ENCODE results near the gene NFE2L1. TPM values are rescaled to one million over a fixed set of nuclear protein-coding genes. Genes with fewer than 3 reads are reported as not detected.

Gene NFE2L1
- total and polyA plus RNA-seq, 12 donors = 62.0 to 432 (median 245) TPM

GRCh38 chr17:48021934-48022333, 26.2 kb upstream of the NFE2L1 start:
- Histone ChIP-seq H3K4me3 (no peak overlapping the region), H3K9me3 (replicated peaks in 1 of 3) (no peaks in the 10 kb centered on the region), H3K36me3 (replicated peaks in 1 of 2) (no peaks in the 10 kb centered on the region), H3K4me1 (replicated peaks in 1 of 2) (peaks cover 30 to 36% of the 10 kb centered on the region in 2 donors), H3K27ac (no peak overlapping the region), H3K27me3 (no peaks in the 10 kb centered on the region)
- intact Hi-C loops (cut with DNase I) = loop anchor here in 1 of 2 donors (10.0 kb wide), 1 partner anchor 593 kb away; the partner anchor contains the start of genes HOXB7 and HOXB8
- DNase-seq = no peak
- no peak for TF ChIP-seq POLR2A (IDR thresholded peaks at IDR 0.05)
- no peak for TF ChIP-seq CTCF (IDR thresholded peaks at IDR 0.05)
- WGBS, 4 donors = 46 to 64% (median 51%) methylated on average over 5 of the region's 5 CpGs

GRCh38 chr17:48022901-48023300, 25.3 kb upstream of the NFE2L1 start:
- Histone ChIP-seq H3K4me3 (no peak overlapping the region), H3K27me3 (no peaks in the 10 kb centered on the region), H3K4me1 (replicated peaks in 1 of 2) (peaks cover 30 to 37% of the 10 kb centered on the region in 2 donors), H3K27ac (peak overlapping the region in 1 of 5 donors; percentile 85), H3K36me3 (replicated peaks in 1 of 2) (no peaks in the 10 kb centered on the region), H3K9me3 (replicated peaks in 1 of 3) (no peaks in the 10 kb centered on the region)
- TF ChIP-seq CTCF (IDR thresholded peaks at IDR 0.05) (no peak), POLR2A (IDR thresholded peaks at IDR 0.05) (no peak)
- WGBS, 4 donors = 51 to 65% (median 59%) methylated on average over 6 of the region's 6 CpGs
- DNase-seq = no peak
- intact Hi-C loops (cut with DNase I) = loop anchor here in 1 of 2 donors (10.0 kb wide), 1 partner anchor 592 kb away; the partner anchor contains the start of genes HOXB7 and HOXB8

GRCh38 chr17:48023400-48024148, 24.6 kb upstream of the NFE2L1 start:
- no peaks in the 10 kb centered on the region for H3K36me3 ChIP-seq (replicated peaks in 1 of 2)
- no peaks in the 10 kb centered on the region for H3K27me3 ChIP-seq
- WGBS, 4 donors = 0 to 2% (median 0%) methylated on average over 1 to 54 of the region's 54 CpGs
- intact Hi-C loops (cut with DNase I) = loop anchor here in 1 of 2 donors (10.0 kb wide), 1 partner anchor 591 kb away; the partner anchor contains the start of genes HOXB7 and HOXB8
- TF ChIP-seq POLR2A (IDR thresholded peaks at IDR 0.05) = peak in 1 of 2 donors; percentile 57
- peak in 5 of 6 experiments; percentile 9 to 48 (median 41) for TF ChIP-seq CTCF (IDR thresholded peaks at IDR 0.05)
- H3K4me3 ChIP-seq = peak overlapping the region in 2 of 4 donors; percentile 30 to 57
- H3K9me3 ChIP-seq (replicated peaks in 1 of 3) = no peaks in the 10 kb centered on the region
- H3K27ac ChIP-seq = peak overlapping the region in 4 of 5 donors; percentile 29 to 85 (median 62)
- peak; percentile 89 to 94 (median 92) for DNase-seq
- peaks cover 30 to 37% of the 10 kb centered on the region in 2 donors for H3K4me1 ChIP-seq (replicated peaks in 1 of 2)
